Stimulated activated CD4-positive, alpha-beta T cell treated with anti-CD3 and anti-CD28 coated beads, Interleukin-4, amount 100 ng/mL, for 24 hours (primary cell): ENCODE data around the gene GNAT1.

Experiments used
- DNase-seq: peaks from one replicate; pipeline ENCODE4 v3.0.0-alpha.2; 2020

GNAT1 gene

DNA sequence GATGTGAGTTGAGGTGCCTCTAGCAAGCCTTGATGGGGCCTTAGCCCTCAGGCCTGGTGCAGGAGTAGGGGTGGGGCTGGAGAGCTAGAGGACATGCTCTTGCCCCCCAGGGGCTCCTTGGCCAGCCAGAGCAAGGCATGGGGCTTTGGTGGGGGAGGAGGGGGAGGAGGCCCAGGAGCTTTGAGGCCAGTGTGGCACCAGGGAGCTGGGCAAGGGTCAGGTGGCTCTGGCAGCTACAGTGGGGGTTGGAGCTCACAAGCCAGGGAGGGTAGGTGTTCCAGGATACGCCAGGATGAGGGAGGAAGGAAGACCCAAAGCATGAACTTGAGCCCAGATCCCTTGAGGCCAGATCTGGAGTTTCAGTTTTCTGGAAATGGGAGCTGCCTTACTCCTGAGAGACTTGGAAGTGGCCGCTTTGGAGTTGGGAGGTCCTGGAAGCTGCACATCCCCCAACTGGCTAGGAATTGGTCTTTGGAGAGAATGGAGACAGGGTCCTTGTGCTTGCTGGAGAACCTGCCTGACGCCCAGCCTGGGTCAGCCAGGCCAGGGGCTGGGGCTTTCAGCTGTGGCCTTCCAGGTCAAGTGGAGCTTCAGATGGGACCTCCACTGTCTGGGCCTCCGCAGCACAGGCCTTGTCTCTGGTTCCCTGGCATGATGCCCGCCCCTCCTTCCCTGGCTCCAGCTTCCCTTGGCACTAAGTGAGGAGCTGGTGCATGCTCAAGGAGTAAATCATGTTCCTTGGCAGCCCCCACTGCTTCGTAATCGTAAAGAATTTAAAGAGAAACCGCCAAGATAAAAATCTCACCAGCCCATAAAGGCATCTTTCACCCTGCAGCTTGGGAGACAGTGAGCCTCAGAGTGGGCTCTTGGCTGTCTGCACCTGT lies 27.6 kb upstream of the GNAT1 start:
- DNase-seq = no peak

GRCh38 chr3:50164481-50164880 lies 26.9 kb upstream of the GNAT1 start:
- no peak for DNase-seq

DNA sequence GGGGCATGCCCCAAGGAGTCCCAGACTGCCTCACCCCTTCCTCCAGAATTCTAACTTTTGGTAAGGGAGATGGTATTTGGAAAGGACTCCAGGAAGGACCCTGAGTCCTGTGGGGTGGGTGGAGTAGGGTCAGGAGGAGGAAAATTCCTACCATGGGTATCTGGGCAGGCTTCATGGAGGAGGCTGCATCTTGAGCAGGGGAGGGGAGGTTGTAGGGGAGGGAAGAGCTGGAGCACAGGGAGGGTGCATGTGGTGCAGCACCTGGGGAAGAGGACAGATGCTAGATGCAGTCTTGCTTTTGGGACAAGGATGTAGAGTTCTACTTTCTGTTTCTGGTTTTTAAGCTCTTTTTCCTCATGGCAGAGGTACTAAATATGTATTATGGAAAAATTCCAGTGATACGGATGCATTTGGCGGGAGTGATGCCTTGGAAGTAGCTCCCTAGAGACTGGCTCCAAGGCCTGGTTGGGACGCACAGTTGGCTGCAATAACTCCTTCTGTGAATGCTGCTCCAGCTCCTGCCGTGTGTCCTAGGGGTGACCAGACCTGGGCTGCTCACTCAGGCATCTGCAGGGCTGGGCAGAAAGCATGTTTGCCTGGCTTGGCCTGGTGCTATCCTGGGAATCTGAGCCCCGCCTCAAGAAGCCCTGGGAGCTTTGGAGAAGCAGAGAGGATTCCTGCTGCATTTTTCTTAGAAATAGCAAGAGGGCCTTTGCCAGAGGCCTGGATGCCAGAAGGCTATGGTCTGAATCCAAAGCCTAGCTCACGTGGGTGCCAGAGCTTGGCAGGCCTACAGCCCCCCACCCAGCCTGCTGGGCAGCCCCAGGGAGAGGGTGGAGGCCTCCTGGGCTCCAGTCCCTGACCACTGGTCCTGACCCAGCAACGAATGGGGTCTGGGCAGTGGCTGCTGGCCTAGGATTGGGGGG lies 26.2 kb upstream of the GNAT1 start:
- DNase-seq = no peak

- no peak for DNase-seq
These were observed 25.4 kb upstream of the GNAT1 start for GRCh38 chr3:50165910-50166538.

- no peak for DNase-seq
These were observed 24.8 kb upstream of the GNAT1 start for GRCh38 chr3:50166620-50167019.

- no peak for DNase-seq
These were observed 24.2 kb upstream of the GNAT1 start for GRCh38 chr3:50167069-50167840.

DNA sequence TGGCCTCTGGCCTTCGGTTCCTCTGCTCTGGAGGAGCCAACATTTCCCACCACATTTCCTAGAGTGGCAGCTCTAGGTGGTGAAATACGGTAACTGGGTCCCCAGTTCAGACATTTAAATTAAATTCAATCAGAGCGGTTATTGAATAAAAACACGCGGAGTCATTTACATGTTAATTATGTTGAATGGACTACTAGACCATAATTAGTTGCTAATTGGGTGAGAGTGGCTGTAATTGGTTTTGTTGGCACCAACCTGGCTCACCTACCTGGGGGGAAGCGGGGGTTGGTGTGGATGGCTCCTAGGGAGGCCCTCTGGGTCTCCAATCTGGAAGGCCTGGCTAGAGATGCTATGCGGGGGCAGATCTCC lies 23.6 kb upstream of the GNAT1 start:
- DNase-seq = no peak

DNA sequence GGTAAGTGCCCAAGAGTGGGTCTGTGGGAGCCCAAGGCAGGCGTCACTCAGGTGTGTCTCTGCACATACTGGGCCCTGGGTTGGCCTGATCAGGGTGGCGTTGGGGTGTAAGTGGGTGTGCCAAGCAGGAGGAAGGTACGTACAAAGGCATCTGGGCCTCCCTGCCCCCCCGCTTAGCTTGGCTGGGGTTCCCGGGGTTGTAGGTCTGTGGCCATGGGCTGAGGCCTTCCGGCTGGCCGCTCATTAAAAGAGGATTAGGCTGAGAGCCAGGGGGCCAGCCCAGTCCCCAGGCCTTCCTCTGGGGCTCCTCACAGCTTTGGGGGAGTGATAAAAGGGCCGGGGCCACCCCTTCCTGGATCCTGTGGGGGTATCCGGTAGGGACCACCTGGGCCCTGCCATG lies 23.0 kb upstream of the GNAT1 start:
- no peak for DNase-seq

DNA sequence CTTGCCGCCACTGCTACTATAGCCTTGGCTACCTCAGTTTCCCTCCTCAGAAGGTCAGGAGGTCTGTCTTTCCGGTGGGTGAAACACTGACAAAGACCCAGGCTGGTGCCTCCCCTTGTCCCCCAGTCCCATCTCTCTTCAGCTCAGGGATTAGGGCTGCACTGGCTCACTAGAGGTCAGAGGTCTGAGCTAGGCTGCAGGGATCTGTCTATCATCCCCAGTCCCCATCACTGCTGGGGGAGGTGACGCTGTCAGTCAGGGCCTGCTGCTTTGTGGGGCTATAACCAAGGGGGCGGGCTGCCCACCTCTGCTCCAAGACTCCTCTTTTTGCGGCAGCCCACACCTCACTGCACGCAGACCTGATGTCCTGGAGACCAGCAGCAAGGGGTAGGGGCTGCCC lies 22.6 kb upstream of the GNAT1 start:
- no peak for DNase-seq

- DNase-seq = no peak
These were observed 22.1 kb upstream of the GNAT1 start for GRCh38 chr3:50169232-50169832.

DNA sequence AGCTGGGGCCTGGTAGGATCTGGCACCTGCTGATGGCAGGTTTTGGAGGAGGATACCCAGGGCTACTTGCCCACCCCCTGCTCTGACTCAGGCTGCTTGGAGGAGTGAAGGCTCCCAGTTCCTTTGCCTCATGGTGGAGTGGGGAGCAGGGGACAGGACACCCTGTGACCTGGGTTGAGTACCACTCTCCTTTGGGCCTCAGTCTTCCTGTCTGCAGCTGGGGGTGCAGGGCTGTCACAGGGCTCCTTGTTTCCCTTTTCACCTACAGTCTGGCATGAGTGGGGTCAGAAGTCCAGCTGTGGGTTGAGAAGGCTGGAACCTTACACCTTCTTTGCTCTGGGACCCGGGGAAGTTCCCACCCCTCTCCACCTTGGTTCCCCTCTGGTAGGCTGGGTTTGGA lies 21.6 kb upstream of the GNAT1 start:
- DNase-seq = no peak

DNA sequence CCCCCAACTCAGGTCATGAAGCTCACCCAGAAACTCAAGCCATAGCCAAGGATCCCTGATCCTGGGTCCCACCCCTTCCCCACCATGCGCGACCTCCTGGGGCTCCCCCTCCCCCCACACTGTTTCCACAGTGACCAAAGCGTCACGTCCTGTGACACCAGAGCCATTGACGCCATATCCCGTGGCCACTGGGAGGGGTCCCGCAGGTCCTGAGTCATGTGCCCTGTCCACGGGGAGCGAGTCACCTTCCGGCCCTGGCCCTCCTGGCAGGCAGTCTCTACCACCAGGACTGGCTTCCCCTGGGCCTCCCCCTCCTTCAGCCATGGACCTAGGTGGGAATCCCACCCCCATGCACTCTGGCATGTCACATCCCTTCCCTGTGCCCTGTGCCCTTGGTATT lies 20.7 kb upstream of the GNAT1 start:
- no peak for DNase-seq

DNA sequence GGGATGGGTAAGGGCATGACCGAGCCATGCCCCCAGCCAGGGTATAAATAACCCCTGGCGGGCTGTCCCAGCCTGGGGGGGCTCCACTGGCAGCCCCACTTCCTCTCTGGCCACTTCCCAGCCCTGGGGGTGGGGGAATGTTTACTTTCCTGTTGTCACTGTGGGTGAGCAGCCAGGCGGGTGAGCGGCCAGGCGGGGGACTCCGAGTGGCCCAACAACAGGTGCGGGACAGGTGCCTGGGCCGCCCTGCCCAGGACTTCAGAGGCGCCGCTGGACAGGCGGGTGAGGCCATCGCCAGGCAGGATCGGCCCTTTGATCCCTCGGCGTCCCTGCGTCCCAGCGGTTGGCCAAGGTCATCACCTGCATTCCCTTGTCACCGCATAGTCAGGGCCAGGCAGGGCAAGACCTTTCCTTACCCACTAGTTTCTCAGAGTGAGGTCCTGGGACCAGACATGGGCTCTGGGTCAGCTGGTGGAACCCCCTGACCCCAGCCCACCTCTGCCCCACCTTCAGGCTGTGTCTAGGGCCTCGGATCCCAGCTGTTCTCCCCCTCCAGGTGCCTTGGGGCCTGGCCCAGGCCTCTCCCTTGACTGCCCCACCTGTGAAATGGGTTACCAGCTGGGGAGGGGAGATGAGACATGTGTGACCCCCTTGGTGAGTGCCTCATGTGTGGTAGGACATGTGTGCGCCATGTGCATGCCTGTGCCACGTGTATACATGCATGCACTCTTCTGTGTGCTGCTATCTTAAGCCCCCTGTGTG lies 19.7 kb upstream of the GNAT1 start:
- DNase-seq = no peak

- no peak for DNase-seq
These were observed 18.7 kb upstream of the GNAT1 start for GRCh38 chr3:50172626-50173220.

GRCh38 chr3:50173685-50174516 lies 17.5 kb upstream of the GNAT1 start:
- no peak for DNase-seq

DNA sequence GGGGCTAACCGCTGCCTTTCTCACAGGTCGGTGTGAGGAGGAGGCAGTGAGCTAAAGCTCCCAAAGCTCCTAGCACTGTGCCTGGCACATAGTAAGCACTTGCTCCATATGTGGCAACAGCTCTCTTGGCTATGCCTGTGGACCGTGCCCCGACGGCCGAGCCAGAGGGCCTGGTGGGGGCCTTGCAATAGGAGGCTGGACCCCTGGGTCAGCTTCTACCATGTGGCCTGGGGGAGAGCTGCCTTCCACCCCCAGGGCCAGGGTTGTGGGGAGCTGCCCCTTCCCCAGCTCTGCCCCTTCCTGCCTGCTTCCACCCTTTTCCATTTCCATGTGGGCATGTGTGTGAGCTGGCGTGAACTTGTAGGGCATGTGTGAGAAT lies 16.9 kb upstream of the GNAT1 start:
- DNase-seq = no peak

DNA sequence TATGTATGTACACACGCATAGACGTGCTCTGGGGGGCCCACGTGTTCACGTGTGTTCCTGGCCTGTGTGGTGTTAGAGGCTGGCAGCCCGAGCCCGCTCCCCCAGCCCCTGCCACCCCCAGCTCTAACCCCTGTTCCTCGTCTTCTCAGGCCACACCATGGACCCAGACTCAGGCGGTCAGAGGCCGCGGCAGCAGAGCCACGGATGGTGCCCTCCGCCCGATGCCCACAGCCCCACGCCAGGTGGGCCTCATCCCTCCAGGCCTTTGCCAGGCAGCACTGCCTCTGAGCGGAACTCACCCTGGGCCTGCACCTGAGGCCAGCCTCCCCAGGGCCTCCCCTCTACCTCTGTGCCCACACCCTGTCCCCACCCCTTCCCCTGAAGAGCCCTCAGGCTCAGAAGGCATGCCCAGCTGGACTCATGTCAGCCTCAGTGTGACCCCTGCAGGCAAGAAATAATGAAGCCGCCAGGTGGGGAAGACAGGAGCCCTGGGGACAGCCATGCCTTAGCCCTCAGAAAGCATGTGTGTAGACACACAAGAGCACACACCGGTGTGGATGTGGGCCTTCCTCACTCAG lies 16.4 kb upstream of the GNAT1 start:
- DNase-seq = no peak

DNA sequence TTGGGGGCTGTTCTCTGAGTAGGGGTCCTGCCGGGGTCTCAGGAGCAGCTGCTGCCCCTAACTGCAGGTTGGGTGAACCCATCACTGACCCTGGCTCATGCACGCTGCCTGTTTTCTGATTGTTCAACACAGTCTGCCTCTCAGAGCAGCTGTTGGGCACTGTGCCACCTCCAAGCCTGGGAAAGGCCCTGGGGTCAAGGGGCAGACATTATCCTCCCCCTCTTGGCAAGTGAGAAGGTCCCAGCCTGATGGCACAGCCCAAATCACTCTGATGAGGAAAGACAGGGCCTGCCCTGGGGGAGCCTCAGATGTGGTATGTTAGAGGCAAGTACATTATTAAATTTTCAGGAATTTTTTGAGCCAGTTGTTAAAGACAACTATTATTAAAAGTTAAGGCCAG lies 14.1 kb upstream of the GNAT1 start:
- DNase-seq = no peak

GRCh38 chr3:50179710-50180109 lies 11.7 kb upstream of the GNAT1 start:
- no peak for DNase-seq

DNA sequence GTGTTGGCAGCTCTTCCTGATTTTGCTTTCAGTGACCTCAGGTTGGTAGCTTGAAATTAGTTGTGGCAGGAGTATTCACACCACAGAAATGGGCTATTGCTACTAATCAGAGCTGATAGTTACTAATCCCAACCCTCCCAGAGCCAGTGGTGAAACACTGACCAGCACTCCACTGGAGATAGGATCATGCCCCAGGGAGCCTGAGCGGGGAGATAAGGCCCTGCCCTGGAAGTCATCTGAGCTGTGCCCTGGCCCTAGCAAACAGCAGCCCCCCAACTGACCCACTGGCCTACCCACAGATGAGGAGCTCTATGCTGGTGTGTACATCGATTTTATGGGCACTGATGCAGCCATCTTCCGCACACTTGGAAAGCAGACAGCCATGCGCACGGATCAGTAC lies 9.4 kb upstream of the GNAT1 start:
- DNase-seq = no peak
